Measurements from ENCODE around the gene ABCB8.

DNA sequence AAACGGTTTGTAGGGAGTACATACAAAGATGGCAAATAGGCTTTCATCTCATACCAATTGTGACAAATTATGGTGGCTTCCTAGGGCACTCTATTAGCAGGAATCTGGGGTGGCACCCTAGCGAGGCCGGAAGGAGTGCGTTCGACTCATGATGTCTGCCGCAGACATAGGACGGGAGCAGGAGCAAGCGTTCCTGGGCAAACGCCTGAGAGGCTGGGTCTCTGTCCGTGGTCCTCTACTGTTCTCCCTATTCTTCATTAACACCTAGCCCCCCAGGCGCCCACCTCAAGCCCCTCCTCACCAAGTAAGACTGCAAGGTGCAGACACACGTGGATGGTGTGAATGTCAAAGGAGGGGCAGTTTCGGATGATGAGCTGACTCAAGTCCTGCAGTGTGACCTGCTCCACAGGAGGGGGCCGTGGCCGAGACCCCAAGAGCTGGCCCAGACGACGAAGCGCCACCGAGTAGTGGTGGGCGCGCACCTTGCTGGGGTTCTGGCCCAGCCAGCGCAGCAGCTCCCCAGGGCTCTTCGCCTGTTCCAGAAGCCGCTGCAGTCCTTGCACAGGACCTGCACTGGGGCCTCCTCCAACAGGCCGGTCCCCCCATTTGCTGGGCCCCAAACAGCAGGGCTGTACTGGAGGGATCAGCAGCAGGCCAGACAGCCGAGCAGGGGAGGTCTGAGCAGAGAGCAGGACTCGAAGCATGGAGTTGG is 51.1 kb downstream of the ABCB8 start:
- TF ChIP-seq, protein P1, sequence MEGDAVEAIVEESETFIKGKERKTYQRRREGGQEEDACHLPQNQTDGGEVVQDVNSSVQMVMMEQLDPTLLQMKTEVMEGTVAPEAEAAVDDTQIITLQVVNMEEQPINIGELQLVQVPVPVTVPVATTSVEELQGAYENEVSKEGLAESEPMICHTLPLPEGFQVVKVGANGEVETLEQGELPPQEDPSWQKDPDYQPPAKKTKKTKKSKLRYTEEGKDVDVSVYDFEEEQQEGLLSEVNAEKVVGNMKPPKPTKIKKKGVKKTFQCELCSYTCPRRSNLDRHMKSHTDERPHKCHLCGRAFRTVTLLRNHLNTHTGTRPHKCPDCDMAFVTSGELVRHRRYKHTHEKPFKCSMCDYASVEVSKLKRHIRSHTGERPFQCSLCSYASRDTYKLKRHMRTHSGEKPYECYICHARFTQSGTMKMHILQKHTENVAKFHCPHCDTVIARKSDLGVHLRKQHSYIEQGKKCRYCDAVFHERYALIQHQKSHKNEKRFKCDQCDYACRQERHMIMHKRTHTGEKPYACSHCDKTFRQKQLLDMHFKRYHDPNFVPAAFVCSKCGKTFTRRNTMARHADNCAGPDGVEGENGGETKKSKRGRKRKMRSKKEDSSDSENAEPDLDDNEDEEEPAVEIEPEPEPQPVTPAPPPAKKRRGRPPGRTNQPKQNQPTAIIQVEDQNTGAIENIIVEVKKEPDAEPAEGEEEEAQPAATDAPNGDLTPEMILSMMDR (conservative IDR thresholded peaks at IDR 0.05; ENCODE audit: low read length) = no peak
- no peak for TF ChIP-seq EZH2phosphoT487 (IDR thresholded peaks at IDR 0.05; ENCODE audit: borderline replicate concordance)
